ENCODE data around the gene AKT3. TPM values are rescaled to one million over a fixed set of nuclear protein-coding genes. Genes with fewer than 3 reads are reported as not detected.

The AKT3 gene
- polyA plus RNA-seq, 4 donors, result 23.8 to 27.8 (median 24.7) TPM

DNA sequence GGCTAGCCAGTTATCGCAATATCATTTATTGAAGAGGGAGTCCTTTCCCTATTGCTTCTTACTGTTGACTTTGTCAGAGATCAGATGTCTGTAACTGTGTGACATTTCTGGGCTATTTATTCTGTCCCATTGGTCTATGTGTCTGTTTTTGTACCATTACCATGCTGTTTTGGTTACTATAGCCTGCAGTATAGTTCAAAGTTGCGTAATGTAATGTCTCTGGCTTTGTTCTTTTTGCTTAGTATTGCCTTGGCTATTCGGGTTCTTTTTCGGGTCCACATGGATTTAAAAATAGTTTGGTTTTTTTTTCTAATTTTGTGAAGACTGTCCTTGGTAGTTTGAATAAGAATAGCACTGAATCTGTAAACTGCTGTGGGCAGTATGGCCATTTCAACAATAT lies 320.5 kb downstream of the AKT3 start:
- no peak for DNase-seq (ENCODE audit: low read depth in 4 of 4, low spot score in 2 of 4)

DNA sequence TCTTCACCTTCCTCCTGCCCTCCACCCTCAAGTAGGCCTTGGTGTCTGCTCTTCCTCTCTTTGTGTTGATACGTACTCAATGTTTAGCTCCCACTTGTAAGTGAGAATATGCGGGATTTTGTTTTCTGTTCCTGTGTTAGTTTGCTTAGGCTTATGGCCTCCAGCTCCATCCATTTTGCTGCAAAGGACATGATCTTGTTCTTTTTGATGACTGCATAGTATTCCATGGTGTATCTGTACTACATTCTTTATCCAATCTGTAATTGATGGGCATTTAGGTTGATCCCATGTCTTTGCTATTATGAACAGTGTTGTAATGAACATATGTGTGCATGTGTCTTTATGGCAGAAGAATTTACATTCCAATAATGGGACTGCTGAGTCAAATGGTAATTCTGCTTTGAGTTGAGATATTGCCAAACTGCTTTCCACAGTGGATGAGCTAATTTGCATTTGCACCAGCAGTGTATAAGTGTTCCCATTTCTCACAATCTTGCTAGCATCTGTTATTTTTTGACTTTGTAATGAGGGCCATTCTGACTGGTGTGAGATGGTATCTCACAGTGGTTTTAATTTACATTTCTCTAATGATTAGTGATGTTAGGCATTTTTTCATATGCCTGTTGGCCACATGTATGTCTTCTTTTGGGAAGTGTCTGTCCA lies 321.5 kb downstream of the AKT3 start:
- DNase-seq (ENCODE audit: low read depth in 4 of 4, low spot score in 2 of 4), result no peak

DNA sequence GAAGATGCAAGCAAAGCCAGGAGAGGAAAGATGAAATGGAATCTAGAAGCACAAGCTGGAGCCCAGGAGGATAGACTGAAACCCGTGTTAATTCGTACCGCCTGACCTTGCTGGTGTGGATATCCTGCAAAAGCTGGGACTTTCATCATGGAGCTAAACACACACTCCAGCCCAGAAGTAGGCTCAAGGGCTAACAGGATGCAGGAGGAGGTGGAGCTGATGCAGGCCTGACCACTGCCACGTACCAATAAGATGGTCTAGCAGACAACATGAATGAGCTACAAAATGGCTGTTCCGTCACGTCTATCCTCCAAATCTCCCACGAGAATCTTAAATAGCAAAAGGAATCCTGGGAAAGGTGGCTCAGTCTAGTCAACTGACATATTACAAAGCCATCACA lies 323.9 kb downstream of the AKT3 start:
- DNase-seq (ENCODE audit: low read depth in 4 of 4, low spot score in 2 of 4), result no peak

DNA sequence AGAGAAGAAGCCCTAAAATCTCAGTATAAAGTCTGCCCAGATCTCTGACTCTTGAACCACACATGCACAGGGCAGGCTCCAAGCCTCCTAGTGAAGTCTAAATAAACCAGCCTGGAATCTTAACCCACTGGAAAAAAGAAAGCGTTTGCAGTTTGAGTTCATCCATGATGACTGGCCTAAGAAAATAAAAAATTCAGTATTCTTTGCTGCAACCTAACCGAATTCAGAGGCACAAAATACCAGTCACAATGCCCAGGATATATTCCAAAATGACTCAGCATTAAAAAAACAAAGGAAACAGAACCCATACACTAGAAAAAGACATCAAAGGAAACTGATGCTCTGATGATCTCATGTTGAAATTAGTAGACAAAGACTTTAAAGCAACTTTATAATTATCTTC lies 325.0 kb downstream of the AKT3 start:
- DNase-seq (ENCODE audit: low read depth in 4 of 4, low spot score in 2 of 4), result no peak

DNA sequence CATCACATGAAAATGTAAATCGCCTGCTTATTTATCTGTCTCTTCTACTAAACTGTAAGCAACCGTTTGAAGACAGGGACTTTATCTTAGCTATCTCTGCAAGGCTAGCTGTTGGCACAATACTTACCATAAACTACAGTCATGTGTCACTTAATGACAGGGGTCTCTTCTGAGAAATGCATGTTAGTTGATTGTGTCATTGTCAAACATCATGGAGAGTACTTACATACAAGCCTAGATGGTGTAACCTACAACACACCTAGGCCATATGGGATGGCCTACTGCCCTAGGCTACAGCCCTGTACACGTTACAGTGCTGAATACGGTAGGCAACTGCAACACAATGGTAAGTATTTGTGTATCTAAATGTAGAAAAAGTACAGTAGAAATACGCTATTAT lies 326.3 kb downstream of the AKT3 start:
- DNase-seq (ENCODE audit: low read depth in 4 of 4, low spot score in 2 of 4), result no peak

DNA sequence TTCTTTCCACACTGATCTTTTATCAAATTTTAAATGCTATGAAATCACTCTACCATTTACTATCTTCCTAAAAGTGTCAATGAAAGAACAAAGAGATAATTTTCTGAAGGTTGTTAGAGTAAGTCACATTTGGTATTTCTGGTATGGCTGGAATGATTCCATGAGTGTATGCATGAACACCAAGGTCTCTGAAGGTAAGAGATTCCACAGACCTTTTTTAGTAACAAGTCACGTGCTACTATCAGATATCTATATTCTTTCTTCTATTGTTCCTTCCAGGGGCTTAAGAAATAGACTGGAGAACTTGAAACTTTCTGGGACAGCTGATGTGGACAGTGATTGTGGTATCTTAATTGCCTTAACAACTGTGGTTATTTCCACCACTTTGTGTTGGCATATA lies 329.2 kb downstream of the AKT3 start:
- no peak for DNase-seq (ENCODE audit: low read depth in 4 of 4, low spot score in 2 of 4)

DNA sequence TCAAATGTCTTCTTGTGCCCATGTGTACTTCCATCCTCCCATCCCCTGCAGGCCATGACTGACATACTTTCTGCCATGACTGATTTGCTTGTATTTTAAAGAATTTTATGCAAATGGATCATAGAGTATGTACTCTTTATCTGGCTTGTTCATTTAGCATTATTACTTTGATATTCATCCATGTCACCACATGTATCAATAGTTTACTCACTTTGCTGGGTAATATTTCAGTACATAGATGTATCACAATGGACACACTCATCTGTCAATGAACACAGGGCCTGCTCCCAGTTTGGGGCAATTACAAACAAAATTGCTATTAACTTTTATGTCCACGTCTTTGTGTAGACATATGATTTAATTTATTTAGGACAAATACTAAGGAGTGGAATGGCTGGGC lies 335.1 kb downstream of the AKT3 start:
- DNase-seq (ENCODE audit: low read depth in 4 of 4, low spot score in 2 of 4), result no peak

DNA sequence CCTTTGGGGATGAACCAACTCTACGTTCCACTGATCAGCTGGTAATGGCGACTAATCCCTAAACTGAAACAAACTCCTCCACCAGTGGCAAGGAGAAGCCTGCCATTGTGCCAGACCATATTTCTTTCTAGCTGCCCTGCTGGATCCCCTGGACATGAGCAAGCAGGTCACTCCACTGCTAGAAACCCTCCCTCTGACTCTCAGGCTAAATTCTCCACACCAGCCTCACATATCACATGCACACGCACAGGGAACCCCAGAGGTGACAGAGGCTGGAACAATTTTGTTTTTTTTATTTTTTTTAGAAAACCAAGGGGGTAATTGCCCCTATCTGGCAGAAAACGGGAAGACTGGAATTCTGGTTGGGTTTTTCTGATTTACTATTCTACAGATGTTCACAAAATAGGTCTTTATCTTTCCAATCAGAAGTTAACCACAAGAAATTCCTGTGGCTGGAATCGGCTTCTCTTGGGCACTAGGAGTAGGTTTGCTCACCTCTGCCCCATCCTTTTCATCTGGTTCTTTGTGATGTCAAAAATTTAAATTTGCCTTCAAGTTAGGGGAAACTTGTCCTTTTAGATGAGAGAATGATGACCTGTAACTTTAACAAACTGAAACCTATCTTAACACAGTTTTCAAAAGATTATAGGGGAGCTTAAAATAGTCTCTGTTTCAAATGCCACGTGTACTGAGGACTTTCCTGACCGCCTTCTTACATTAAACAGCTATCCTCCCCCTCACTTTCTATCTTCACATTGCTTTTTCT lies 336.1 kb downstream of the AKT3 start:
- DNase-seq (ENCODE audit: low read depth in 4 of 4, low spot score in 2 of 4), result no peak

DNA sequence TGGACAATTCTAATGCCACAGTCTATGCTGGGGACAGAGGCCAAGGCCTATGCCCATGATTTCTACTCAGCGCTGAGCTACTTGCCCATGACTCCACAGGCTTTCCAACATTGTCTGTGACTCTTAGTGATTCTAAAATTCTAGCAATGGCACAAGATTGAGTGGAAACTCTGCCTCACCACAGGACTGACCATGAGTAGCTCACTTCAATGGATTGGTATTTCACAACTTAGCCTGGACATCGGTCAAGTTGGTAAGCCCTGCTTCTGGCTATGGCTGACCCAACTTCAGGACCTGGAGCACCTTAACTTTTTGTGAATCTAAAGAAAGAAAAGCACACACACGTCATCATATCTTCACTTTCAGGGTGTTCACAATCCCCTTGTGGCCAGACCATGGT lies 339.1 kb downstream of the AKT3 start:
- no peak for DNase-seq (ENCODE audit: low read depth in 4 of 4, low spot score in 2 of 4)

DNA sequence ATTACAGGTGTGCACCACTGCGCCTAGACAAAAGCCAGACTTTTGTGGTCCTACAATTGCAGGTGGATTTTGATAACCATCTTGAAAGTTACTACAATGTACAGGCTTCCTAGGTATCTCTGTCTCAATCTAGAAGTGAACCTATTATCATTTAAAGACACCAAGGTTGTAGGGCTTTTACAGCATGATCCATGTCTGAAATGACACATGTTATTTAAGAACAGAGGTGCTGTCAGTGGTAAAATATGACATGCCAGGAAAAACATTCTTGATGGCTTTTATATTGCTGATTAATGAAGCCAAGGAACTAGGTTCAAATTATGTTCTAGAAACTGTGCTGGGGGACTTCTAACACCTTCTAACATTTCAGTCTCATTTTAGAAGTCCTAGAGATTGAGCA lies 341.1 kb downstream of the AKT3 start:
- no peak for DNase-seq (ENCODE audit: low read depth in 4 of 4, low spot score in 2 of 4)

DNA sequence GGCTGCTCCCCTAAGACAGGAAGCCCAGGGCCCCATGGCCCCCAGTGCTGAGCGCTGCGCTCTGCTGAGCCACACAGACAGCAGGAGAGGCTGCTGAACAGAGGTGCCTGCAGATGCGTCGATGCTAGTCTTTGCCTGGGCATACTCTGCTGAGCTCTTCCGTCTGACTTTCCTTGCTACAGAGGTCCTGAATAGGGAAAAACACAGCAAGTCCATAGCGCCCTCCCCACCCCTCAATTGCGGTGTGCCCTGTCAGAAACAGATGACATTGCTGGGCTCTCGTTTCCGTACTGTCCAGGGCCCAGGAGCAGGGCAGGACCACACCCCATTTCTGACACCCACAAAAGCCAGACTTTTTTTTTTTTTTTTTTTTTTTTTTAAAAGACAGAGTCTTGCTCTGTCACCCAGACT lies 341.7 kb downstream of the AKT3 start:
- DNase-seq (ENCODE audit: low read depth in 4 of 4, low spot score in 2 of 4), result no peak

DNA sequence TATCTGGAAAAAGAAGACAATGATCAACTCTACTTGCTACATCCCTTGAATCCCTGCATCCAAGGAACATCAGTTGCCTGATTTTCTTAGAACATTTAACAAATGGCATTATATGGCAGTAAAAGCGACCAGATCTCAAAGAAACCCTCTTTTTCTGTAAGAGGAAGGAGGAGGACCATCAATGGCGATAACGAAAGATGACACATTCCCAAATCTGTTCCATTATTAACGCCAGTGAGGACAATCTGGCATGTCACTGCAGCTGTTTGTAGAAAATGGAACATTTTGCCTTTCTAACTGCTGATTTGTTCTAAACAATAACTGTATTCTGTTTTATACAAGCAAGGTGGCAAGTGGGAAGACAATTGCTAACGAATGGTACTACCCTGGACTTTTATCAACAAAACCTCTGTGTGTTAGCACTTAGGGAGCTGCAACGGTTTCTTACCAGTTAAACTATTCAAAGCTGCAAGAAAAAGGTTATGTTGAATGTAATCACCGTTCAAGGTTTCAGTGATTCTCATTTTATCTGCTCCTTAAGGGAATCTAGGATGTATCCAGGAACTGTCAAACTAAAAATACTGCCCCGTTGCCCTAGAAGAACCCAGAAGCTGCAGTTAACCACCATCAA lies 342.3 kb downstream of the AKT3 start:
- no peak for DNase-seq (ENCODE audit: low read depth in 4 of 4, low spot score in 2 of 4)

DNA sequence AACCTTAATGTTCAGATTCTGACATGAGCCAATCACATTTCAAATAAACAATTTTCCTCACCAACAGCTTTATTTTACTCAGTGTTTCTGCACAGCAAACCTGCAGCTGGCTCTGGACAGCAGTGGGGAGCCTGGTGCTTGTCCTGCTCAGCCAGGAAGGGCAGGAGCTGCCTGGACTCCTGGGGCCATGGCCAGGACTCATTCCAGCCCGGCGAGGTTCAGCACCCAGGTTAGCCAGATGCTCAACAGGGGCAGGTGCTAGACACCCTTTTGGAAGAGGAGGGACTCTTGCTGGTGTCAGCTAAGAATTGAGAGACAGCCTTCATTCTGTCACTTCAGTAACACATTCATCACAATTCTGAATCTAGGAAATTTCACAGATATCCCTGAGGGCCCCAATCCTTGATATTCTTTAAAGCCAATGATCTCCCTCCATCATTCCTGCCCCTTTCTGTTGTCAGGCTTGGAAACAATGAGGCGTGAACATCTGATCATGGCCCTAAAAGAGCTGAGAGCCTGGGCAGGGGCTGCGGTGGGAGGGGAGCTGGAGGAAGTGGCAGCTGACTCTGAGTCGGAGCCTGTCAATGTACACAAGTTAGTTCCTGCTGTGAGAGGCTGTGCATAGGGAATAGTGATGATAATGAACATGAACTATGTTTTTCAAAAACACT lies 342.9 kb downstream of the AKT3 start:
- DNase-seq (ENCODE audit: low read depth in 4 of 4, low spot score in 2 of 4), result no peak

DNA sequence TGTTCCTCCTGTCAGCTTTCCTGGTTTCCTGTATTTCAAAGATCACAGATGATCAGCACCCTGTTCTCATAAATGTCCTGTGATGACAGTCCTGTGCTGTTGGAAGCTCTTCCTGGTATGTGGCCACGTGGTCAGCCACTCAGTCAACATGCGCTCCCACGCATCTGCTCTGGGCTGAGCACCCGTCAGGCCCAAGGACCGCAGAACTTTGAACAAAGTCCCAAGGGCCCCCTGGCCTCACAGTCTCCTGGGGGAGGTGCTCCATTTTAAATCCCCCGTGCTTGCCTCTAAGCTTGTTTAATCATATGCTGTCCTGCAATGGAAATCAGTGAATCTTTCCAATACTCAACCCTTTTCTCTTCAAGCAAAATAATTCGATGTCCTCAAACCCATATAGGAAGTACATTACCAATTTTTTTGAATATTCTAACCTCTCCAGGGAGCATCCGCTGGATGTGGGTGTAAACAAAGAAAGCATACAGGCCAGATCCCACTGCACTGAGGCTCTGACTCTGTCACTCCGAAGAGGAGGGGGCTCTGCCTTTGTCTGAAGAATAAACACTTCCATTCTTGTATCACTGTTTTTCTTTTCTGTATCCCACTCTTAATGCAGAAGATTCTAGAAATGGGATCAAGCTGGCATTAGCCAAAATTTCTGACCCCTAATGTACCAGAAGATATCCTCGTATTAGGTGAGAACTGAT lies 343.9 kb downstream of the AKT3 start:
- no peak for DNase-seq (ENCODE audit: low read depth in 4 of 4, low spot score in 2 of 4)

DNA sequence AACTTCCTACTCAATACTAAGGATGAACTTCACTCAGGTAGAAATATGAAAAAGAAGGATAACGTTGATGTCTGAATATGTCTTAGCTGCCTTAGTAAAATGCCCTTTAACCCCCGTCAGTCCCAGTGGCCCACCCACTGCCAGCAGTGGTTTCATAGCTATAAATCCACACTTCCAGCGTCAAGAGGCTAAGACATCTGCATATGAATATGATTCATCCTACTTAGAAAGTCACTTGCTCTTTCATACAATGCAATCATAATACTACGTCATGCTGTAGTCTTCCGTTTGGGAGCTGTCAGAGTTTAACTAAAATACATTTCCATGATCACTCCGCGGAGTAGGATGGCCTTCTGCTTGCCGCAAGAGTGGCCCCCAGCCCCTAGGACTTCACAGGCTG lies 346.9 kb downstream of the AKT3 start:
- DNase-seq (ENCODE audit: low read depth in 4 of 4, low spot score in 2 of 4), result no peak

DNA sequence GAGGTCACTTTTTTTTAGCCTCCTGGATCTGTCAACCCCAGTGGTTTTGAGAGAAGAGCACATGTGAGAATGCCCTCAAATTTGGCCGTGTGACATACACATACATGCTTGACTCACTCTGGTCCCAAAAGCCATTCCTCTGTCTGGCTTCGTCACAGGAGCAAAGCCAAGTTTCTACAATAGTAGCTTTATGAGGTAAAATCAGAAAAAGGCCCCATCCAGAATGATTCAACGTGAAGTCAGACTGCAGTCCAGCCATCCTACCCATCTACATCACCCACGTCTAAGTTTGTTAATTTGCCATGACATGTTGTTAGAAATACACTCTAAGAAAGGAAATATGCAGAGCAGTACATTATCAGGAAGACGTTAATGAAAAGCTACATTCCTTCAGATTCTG lies 349.0 kb downstream of the AKT3 start:
- no peak for DNase-seq (ENCODE audit: low read depth in 4 of 4, low spot score in 2 of 4)

DNA sequence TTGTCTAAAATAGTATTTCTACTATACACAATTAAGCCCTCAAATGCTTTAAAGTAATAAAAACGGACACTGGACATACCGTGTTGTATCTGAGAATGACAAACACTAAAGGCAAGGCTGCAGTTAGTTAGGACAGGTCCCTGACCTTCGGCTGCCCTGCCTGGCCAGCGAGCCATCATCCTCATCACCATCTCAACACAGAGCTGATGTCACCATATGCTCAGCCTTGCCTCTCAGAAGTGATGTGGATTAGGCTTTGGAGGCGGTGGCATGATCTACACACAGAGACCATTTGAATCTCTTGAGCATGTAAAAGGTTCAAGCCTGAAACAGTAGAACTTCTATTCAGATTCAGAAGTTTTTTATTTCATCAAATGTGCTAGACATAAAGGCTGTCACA lies 349.5 kb downstream of the AKT3 start:
- DNase-seq (ENCODE audit: low read depth in 4 of 4, low spot score in 2 of 4), result no peak

DNA sequence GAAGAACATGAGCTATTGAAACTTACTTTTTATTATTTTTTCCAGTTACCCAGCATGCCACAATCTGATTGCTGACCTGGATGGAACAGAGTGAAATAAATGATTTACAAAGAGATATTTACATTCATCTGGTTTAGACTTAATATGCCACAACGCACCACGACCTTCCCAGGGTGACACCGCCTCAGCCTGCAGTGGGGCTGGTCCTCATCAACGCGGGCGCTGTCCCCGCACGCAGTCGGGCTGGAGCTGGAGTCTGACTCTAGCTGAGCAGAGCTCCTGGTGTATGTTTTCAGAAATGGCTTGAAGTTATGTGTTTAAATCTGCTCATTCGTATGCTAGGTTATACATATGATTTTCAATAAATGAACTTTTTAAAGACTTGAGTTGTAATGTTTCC lies 350.3 kb downstream of the AKT3 start:
- DNase-seq (ENCODE audit: low read depth in 4 of 4, low spot score in 2 of 4), result no peak

DNA sequence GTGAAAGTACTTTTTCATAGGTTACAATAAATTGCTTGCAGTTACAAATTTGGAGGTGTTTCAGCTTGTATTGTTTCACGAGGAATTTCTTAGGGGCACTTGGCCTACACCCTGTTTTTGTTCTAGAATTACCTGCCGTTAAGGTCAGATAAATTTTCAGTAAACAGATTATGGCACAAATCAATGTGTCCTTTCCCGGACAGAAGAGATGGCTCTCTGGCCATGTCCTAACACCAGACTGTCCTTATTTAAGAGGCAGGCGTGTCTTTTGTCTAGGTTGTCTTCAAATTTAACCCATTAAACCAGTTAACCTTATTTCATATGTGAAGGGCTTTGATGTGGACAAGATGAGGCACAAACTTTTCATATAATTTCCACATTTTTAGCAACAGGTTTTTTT lies 350.8 kb downstream of the AKT3 start:
- no peak for DNase-seq (ENCODE audit: low read depth in 4 of 4, low spot score in 2 of 4)

DNA sequence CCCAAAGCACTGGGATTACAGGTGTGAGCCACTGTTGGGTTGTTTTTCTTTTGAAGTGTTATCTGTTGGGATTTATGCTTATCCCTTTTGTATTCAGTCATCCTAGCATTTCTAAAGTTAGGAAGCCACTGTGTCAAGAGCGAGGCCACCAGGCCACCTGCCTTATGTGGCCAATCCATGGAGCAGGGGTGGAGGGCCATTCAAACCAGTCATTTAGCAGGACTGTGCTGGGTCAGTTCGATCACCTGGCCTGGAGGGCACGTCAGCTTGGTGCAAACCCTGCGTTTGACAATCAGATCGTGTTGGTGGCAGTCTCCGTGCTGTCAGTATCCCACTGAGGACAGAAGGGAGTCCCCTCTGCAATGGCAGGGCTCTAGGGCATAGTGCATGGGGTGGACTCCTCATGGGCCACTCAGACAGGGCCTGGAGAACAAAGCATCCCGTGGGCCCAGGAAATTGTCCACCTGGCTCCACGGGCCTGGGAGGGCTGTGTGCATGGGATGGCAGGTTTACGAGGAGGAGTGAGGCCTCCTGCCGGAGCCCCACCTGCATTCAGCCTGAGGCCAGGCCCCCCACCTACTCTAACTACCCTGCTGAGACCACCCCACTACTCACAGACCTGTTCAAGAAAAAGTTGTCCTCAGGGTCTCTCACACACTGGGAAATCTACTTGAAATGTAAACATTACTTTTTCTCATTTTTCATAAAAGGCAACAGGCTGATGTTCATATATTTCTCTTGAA lies 351.9 kb downstream of the AKT3 start:
- DNase-seq (ENCODE audit: low read depth in 4 of 4, low spot score in 2 of 4), result no peak

All from left renal cortex interstitium (tissue), 4 donors.